ENCODE data around the gene COL18A1.
"Not testable (repeated sequence)": the region's sequence is repeated elsewhere in the genome, so short reads cannot be mapped to it uniquely, and the experiment has no call there.

The COL18A1 gene

GRCh38 chr21:45518742-45519141, 113.8 kb downstream of the COL18A1 start:
- Mint-ChIP-seq H3K9me3 (peaks cover 20% of the 10 kb centered on the region), H3K27ac (peak overlapping the region; percentile 18), H3K4me1 (peaks cover 18% of the 10 kb centered on the region), H3K4me3 (no peak overlapping the region), H3K36me3 (peaks cover 64% of the 10 kb centered on the region)
- DNase-seq (ENCODE audit: low spot score in 2 of 2) (no peak), ATAC-seq (no peak)

- Mint-ChIP-seq H3K27ac (no peak overlapping the region), H3K9me3 (peaks cover 20% of the 10 kb centered on the region), H3K4me1 (peaks cover 18% of the 10 kb centered on the region), H3K36me3 (peaks cover 63% of the 10 kb centered on the region), H3K4me3 (no peak overlapping the region)
- no peak for ATAC-seq
- no peak for DNase-seq (ENCODE audit: low spot score in 2 of 2)
Observed at GRCh38 chr21:45519182-45519581, 114.2 kb downstream of the COL18A1 start.

GRCh38 chr21:45521241-45521640, 116.3 kb downstream of the COL18A1 start:
- DNase-seq (ENCODE audit: low spot score in 2 of 2): no peak
- no peak overlapping the region for H3K27ac Mint-ChIP-seq
- peaks cover 18% of the 10 kb centered on the region for H3K4me1 Mint-ChIP-seq
- H3K36me3 Mint-ChIP-seq: peaks cover 64% of the 10 kb centered on the region
- ATAC-seq: no peak
- H3K4me3 Mint-ChIP-seq: no peak overlapping the region
- H3K9me3 Mint-ChIP-seq: peaks cover 20% of the 10 kb centered on the region

- no peak overlapping the region for H3K4me3 Mint-ChIP-seq
- H3K9me3 Mint-ChIP-seq: peaks cover 20% of the 10 kb centered on the region
- ATAC-seq: no peak
- peaks cover 16% of the 10 kb centered on the region for H3K4me1 Mint-ChIP-seq
- peaks cover 75% of the 10 kb centered on the region for H3K36me3 Mint-ChIP-seq
- DNase-seq (ENCODE audit: low spot score in 2 of 2): no peak
- H3K27ac Mint-ChIP-seq: no peak overlapping the region
Observed at GRCh38 chr21:45522381-45522780, 117.4 kb downstream of the COL18A1 start.

GRCh38 chr21:45522986-45523385, 118.0 kb downstream of the COL18A1 start:
- Mint-ChIP-seq H3K36me3 (peaks cover 75% of the 10 kb centered on the region), H3K4me3 (no peak overlapping the region), H3K9me3 (peaks cover 19% of the 10 kb centered on the region), H3K4me1 (peaks cover 9% of the 10 kb centered on the region), H3K27ac (peak overlapping the region; percentile 29)
- DNase-seq (ENCODE audit: low spot score in 2 of 2) (no peak), ATAC-seq (no peak)

- H3K9me3 Mint-ChIP-seq: peaks cover 17% of the 10 kb centered on the region
- peak; percentile 31 for ATAC-seq
- H3K27ac Mint-ChIP-seq: peak overlapping the region; percentile 29
- DNase-seq (ENCODE audit: low spot score in 2 of 2): no peak
- H3K4me3 Mint-ChIP-seq: no peak overlapping the region
- H3K4me1 Mint-ChIP-seq: peaks cover 4% of the 10 kb centered on the region
- peaks cover 75% of the 10 kb centered on the region for H3K36me3 Mint-ChIP-seq
Observed at GRCh38 chr21:45523411-45524101, 118.6 kb downstream of the COL18A1 start.

GRCh38 chr21:45524756-45525152, 119.8 kb downstream of the COL18A1 start:
- no peak overlapping the region for H3K27ac Mint-ChIP-seq
- no peak for ATAC-seq
- H3K4me1 Mint-ChIP-seq: no peaks in the 10 kb centered on the region
- peaks cover 69% of the 10 kb centered on the region for H3K36me3 Mint-ChIP-seq
- H3K9me3 Mint-ChIP-seq: peaks cover 5% of the 10 kb centered on the region
- H3K4me3 Mint-ChIP-seq: no peak overlapping the region
- DNase-seq (ENCODE audit: low spot score in 2 of 2): no peak

GRCh38 chr21:45525153-45525909, 120.4 kb downstream of the COL18A1 start:
- Mint-ChIP-seq H3K36me3 (peaks cover 63% of the 10 kb centered on the region), H3K9me3 (no peaks in the 10 kb centered on the region)
- no peak for ATAC-seq

GRCh38 chr21:45525910-45526306, 120.9 kb downstream of the COL18A1 start:
- Mint-ChIP-seq H3K4me1 (no peaks in the 10 kb centered on the region), H3K27ac (no peak overlapping the region), H3K4me3 (no peak overlapping the region), H3K36me3 (peaks cover 57% of the 10 kb centered on the region), H3K9me3 (no peaks in the 10 kb centered on the region)
- DNase-seq (ENCODE audit: low spot score in 2 of 2) (no peak), ATAC-seq (no peak)

More at GRCh38 chr21:45525153-45525909, 120.4 kb downstream of the COL18A1 start:
- DNase-seq (ENCODE audit: low spot score in 2 of 2): no peak
- Mint-ChIP-seq H3K27ac (no peak overlapping the region), H3K4me1 (no peaks in the 10 kb centered on the region), H3K4me3 (no peak overlapping the region)

- H3K36me3 Mint-ChIP-seq: peaks cover 49% of the 10 kb centered on the region
- peak overlapping the region; percentile 40 for H3K27ac Mint-ChIP-seq
- H3K9me3 Mint-ChIP-seq; DNase-seq (ENCODE audit: low spot score in 2 of 2); H3K4me3 Mint-ChIP-seq; H3K4me1 Mint-ChIP-seq; ATAC-seq: not testable (repeated sequence)
Observed at GRCh38 chr21:45527151-45527999, 122.4 kb downstream of the COL18A1 start.

- no peak for ATAC-seq
- H3K36me3 Mint-ChIP-seq: peaks cover 45% of the 10 kb centered on the region
- no peak overlapping the region for H3K4me3 Mint-ChIP-seq
- H3K27ac Mint-ChIP-seq: peak overlapping the region; percentile 8
- peaks cover 9% of the 10 kb centered on the region for H3K4me1 Mint-ChIP-seq
- no peaks in the 10 kb centered on the region for H3K9me3 Mint-ChIP-seq
- DNase-seq (ENCODE audit: low spot score in 2 of 2): no peak
Observed at GRCh38 chr21:45528028-45528705, 123.2 kb downstream of the COL18A1 start.

- no peak for DNase-seq (ENCODE audit: low spot score in 2 of 2)
- H3K36me3 Mint-ChIP-seq: peaks cover 43% of the 10 kb centered on the region
- H3K27ac Mint-ChIP-seq: peak overlapping the region; percentile 8
- no peak overlapping the region for H3K4me3 Mint-ChIP-seq
- no peaks in the 10 kb centered on the region for H3K9me3 Mint-ChIP-seq
- no peak for ATAC-seq
- peaks cover 9% of the 10 kb centered on the region for H3K4me1 Mint-ChIP-seq
Observed at GRCh38 chr21:45528981-45529784, 124.2 kb downstream of the COL18A1 start.

- Mint-ChIP-seq H3K27ac (no peak overlapping the region), H3K36me3 (peaks cover 46% of the 10 kb centered on the region), H3K4me1 (peaks cover 9% of the 10 kb centered on the region), H3K9me3 (no peaks in the 10 kb centered on the region), H3K4me3 (no peak overlapping the region)
- ATAC-seq (no peak), DNase-seq (ENCODE audit: low spot score in 2 of 2) (no peak)
Observed at GRCh38 chr21:45529785-45530422, 124.9 kb downstream of the COL18A1 start.
